Measurements from ENCODE around the gene MAP7D2.

DNA sequence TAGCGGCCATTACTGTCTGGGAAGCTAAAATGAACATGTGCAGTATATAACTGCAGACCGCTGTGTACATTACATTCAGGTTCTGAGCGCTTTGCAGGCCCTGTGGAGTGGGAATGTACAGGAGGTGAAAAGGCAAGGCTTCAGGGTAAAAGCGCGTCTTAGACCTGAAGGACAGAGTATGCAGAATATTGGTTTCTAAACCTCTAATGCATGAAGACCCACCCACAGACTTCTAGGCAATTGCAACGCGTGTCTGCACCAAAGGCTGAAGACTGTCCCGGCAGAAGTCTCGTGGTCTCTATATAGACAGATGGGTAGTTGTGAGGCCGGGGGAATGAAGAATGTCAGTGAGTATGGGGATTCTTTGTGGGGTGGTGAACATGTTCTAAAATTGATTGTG lies 5.4 kb downstream of the MAP7D2 start:
- no peak for TF ChIP-seq CTCF (IDR thresholded peaks at IDR 0.05)
- TF ChIP-seq POLR2A (IDR thresholded peaks at IDR 0.05) = no peak
